Neuronal stem cell (in vitro differentiated cells): Measurements from ENCODE around the gene MISFA.

Source experiments
- DNase-seq: peaks from one replicate; pipeline ENCODE4 v3.0.0-alpha.2; 2013; ENCODE audit warnings: low spot score
- H2AFZ ChIP-seq: one replicate; pipeline ENCODE4 v1.6.1; 2013; ENCODE audit warnings: mild to moderate bottlenecking, low read length, inconsistent platforms
- H2AK5ac ChIP-seq: 2 replicates; pipeline ENCODE4 v1.6.1; 2013; ENCODE audit warnings: low read depth, mild to moderate bottlenecking, inconsistent platforms, low read length, moderate library complexity, mixed read lengths
- H2BK120ac ChIP-seq: 2 replicates; pipeline ENCODE4 v1.6.1; 2013; ENCODE audit warnings: low read depth, mild to moderate bottlenecking, inconsistent platforms, low read length, moderate library complexity, mixed read lengths
- H2BK12ac ChIP-seq: one replicate; pipeline ENCODE4 v1.6.1; 2013; ENCODE audit warnings: low read length, inconsistent platforms
- H2BK15ac ChIP-seq: 2 replicates; pipeline ENCODE4 v1.6.1; 2013; ENCODE audit warnings: mild to moderate bottlenecking, low read length, inconsistent platforms, mixed read lengths
- H2BK5ac ChIP-seq: one replicate; pipeline ENCODE4 v1.6.1; 2013; ENCODE audit warnings: inconsistent platforms, mild to moderate bottlenecking, low read length, moderate library complexity
- H3K14ac ChIP-seq: one replicate; pipeline ENCODE4 v1.6.1; 2013; ENCODE audit warnings: low read length, inconsistent platforms
- H3K18ac ChIP-seq: 2 replicates; pipeline ENCODE4 v1.6.1; 2013; ENCODE audit warnings: low read length, inconsistent platforms
- H3K23ac ChIP-seq: 2 replicates; pipeline ENCODE4 v1.6.1; 2013; ENCODE audit warnings: low read depth, mild to moderate bottlenecking, mixed read lengths, low read length, inconsistent platforms; ENCODE audit not compliant: poor library complexity
- H3K27ac ChIP-seq: replicated peaks from 3 replicates; pipeline ENCODE4 v1.5.1; 2013; ENCODE audit warnings: low read length, inconsistent platforms
- H3K27me3 ChIP-seq, 3 experiments: 2 replicates each; pipeline ENCODE4 v1.6.1; 2013; ENCODE audit warnings: low read length in 3 of 3, mild to moderate bottlenecking in 2 of 3, inconsistent platforms in 1 of 3, low read depth in 1 of 3, mixed read lengths in 1 of 3, moderate library complexity in 1 of 3; ENCODE audit not compliant: control insufficient read depth in 3 of 3, insufficient read depth in 3 of 3
- H3K36me3 ChIP-seq, 2 donors: replicated peaks in 1 of 2; 2 replicates each; pipeline ENCODE4 v1.6.1; 2013; ENCODE audit warnings: low read length in 2 of 2; ENCODE audit not compliant: control insufficient read depth in 2 of 2, insufficient read depth in 2 of 2
- H3K4ac ChIP-seq: 2 replicates; pipeline ENCODE4 v1.6.1; 2013; ENCODE audit warnings: inconsistent platforms, mild to moderate bottlenecking, low read length, moderate library complexity
- H3K4me1 ChIP-seq, 2 donors: 1 replicate in 1 of 2; 2 replicates in 1 of 2; pipeline ENCODE4 v1.6.1; 2013; ENCODE audit warnings: low read length in 2 of 2, low read depth in 1 of 2; ENCODE audit not compliant: control insufficient read depth in 2 of 2, insufficient read depth in 1 of 2
- H3K4me2 ChIP-seq: one replicate; pipeline ENCODE4 v1.6.1; 2013; ENCODE audit warnings: mild to moderate bottlenecking, low read length, inconsistent platforms; ENCODE audit not compliant: insufficient read depth, poor library complexity, severe bottlenecking
- H3K4me3 ChIP-seq, 2 donors: 2 replicates each; pipeline ENCODE4 v1.5.1; 2013; ENCODE audit warnings: low read length in 2 of 2, mild to moderate bottlenecking in 2 of 2, inconsistent platforms in 1 of 2, moderate library complexity in 1 of 2
- H3K79me1 ChIP-seq: one replicate; pipeline ENCODE4 v1.6.1; 2013; ENCODE audit warnings: low read depth, mild to moderate bottlenecking, inconsistent platforms, low read length, moderate library complexity
- H3K9ac ChIP-seq: one replicate; pipeline ENCODE4 v1.6.1; 2013; ENCODE audit warnings: mild to moderate bottlenecking, low read depth, low read length, inconsistent platforms; ENCODE audit not compliant: poor library complexity
- H3K9me3 ChIP-seq, 2 donors: replicated peaks in 1 of 2; 2 replicates each; pipeline versions ENCODE3 to v1.6.1; 2013; ENCODE audit warnings: low read length in 2 of 2, mild to moderate bottlenecking in 2 of 2, inconsistent platforms in 1 of 2, low read depth in 1 of 2, mixed read lengths in 1 of 2, moderate library complexity in 1 of 2; ENCODE audit not compliant: control insufficient read depth in 2 of 2, insufficient read depth in 1 of 2
- H4K8ac ChIP-seq: one replicate; pipeline ENCODE4 v1.6.1; 2013; ENCODE audit warnings: low read depth, mild to moderate bottlenecking, inconsistent platforms, low read length, moderate library complexity
- H4K91ac ChIP-seq: one replicate; pipeline ENCODE4 v1.6.1; 2013; ENCODE audit warnings: low read length, low read depth, mild to moderate bottlenecking, inconsistent platforms; ENCODE audit not compliant: poor library complexity
- WGBS, 2 donors: extraction: QIAGEN DNeasy Blood & Tissue Kit; methylation state at CpG; one replicate each; pipeline ENCODE4 v1.1.7; 2013; ENCODE audit warnings: missing lambda C conversion rate in 2 of 2, mixed read lengths in 1 of 2; ENCODE audit not compliant: insufficient read length in 2 of 2, insufficient replicate concordance in 1 of 2; ENCODE audit errors: extremely low coverage in 2 of 2; 5-methylcytosine and 5-hydroxymethylcytosine counted together

MISFA gene

DNA sequence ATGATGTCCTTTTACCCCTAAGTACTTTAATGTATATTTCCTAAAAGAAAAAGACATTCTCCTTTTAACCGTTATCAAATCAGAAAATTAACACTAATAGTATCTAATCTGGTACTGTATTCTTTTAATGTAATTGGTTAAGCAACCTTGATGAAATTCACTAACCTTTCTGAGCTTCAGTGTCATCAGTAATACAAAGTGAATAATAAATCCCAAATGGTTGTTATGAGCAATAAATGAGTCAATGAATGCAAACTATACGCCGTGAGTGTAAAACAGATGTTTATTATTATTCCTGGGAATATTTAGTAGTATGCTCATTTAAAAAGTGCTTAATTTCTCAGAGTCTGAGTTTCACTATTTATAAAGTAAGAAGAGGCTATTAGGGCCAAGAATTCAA lies 32.5 kb upstream of the MISFA start:
- H3K27ac ChIP-seq = no peak overlapping the region
- no peaks in the 10 kb centered on the region for H3K9me3 ChIP-seq
- H3K4ac ChIP-seq = no peak overlapping the region
- no peak overlapping the region for H2BK15ac ChIP-seq
- no peak overlapping the region for H3K4me3 ChIP-seq
- H3K4me1 ChIP-seq = no peaks in the 10 kb centered on the region
- H4K8ac ChIP-seq = no peak overlapping the region
- no peak overlapping the region for H3K23ac ChIP-seq
- no peak overlapping the region for H3K14ac ChIP-seq
- H2BK120ac ChIP-seq = no peak overlapping the region
- no peak overlapping the region for H2AK5ac ChIP-seq
- no peak overlapping the region for H4K91ac ChIP-seq
- no peak overlapping the region for H3K9ac ChIP-seq
- H2BK5ac ChIP-seq = no peak overlapping the region
- H3K4me2 ChIP-seq = no peak overlapping the region
- peaks cover 0 to 67% of the 10 kb centered on the region in 2 donors for H3K36me3 ChIP-seq
- H3K27me3 ChIP-seq = no peaks in the 10 kb centered on the region
- H2AFZ ChIP-seq = no peak overlapping the region
- no peak overlapping the region for H2BK12ac ChIP-seq
- no peak for DNase-seq
- H3K18ac ChIP-seq = no peak overlapping the region
- WGBS, 2 donors = no CpG with 5 or more reads among the region's 3 CpGs
- no peaks in the 10 kb centered on the region for H3K79me1 ChIP-seq

DNA sequence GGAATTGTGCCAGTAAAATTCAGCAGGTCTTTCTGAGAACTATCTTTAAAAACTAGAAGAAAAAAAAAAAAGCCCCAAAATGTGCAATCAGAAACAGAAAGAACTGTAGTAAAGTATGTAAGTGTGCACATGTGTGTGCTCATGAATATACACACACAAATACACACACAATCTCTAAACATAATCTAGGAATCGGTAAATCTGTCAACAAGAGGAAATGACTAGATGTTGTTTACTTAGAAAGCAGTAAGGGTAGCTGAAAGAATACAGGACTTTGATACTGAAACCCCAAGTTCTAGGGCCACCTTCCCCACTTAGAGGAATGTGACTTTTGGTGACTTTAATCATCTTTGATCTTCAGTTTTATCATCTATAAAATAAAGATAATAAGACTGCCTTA lies 24.2 kb upstream of the MISFA start:
- H3K79me1 ChIP-seq = no peaks in the 10 kb centered on the region
- DNase-seq = no peak
- no peaks in the 10 kb centered on the region for H3K4me1 ChIP-seq
- H3K23ac ChIP-seq = no peak overlapping the region
- H4K8ac ChIP-seq = no peak overlapping the region
- no peak overlapping the region for H3K27ac ChIP-seq
- H3K36me3 ChIP-seq = peaks cover 0 to 55% of the 10 kb centered on the region in 2 donors
- no peak overlapping the region for H2AFZ ChIP-seq
- no peak overlapping the region for H3K9ac ChIP-seq
- no peak overlapping the region for H4K91ac ChIP-seq
- no peak overlapping the region for H2BK5ac ChIP-seq
- no peak overlapping the region for H2BK15ac ChIP-seq
- no peak overlapping the region for H3K4me3 ChIP-seq
- no peaks in the 10 kb centered on the region for H3K9me3 ChIP-seq
- H3K4ac ChIP-seq = no peak overlapping the region
- WGBS, 2 donors = no CpG with 5 or more reads among the region's 1 CpG
- H2BK120ac ChIP-seq = no peak overlapping the region
- no peak overlapping the region for H3K4me2 ChIP-seq
- no peak overlapping the region for H3K18ac ChIP-seq
- H3K27me3 ChIP-seq = no peaks in the 10 kb centered on the region
- H3K14ac ChIP-seq = no peak overlapping the region
- no peak overlapping the region for H2AK5ac ChIP-seq
- no peak overlapping the region for H2BK12ac ChIP-seq

DNA sequence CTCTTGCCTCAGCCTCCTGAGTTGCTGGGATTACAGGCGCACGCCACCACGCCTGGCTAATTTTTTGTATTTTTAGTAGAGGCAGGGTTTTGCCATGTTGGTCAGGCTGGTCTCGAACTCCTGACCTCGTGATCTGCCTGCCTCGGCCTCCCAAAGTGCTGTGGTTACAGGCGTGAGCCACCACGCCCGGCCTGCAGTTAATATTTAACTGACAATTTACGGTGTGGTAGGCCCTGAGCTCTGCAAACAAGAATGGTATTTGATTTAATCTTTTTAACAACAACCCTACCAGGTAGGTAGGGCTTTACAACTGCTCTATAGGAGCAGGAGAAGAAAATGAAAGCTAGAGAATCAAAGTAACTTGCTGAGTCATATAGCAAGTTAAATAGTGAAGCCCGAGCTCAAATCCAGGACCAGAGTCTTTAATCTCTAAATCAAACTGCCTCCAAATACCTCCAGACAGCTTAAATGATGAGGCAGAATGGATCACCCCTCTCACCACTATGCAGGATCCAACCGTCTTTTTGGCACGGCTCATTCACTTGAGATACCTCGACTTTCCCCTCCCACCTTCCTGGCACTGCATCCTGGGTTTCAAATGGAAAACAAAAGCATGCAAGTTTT lies 20.5 kb upstream of the MISFA start:
- Histone ChIP-seq H3K23ac (no peak overlapping the region), H3K18ac (no peak overlapping the region)
- no peak for DNase-seq

DNA sequence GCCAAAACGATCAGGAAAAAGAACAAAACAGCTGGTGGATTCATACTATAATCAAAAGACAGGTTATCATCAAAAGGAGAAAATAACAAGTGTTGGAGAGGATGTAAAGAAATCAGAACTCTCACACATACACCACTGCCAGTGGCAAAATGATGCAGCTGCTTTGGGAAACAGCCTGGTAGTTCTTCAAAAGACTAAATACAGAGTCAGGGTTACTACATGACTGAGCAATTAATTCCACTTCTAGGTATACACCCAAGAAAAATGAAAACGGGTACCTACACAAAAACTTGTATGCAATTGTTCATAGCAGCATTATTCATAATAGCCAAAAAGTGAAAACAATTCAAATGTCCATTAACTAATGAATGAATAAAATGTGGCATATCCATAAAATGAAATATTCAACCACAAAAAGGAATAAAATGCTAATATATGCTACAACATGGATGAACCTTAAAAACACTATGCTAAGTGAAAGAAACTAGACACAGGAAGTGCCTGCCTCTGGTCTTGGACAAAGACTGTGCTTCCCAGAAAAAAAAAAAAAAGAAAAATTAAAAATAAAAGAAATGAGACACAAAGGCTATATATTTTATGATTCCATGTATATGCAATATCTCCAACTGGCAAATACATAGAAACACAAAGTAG lies 19.3 kb upstream of the MISFA start:
- Histone ChIP-seq H3K4me1 (no peaks in the 10 kb centered on the region), H3K27me3 (no peaks in the 10 kb centered on the region), H2BK5ac (no peak overlapping the region), H2AFZ (no peak overlapping the region), H3K14ac (no peak overlapping the region), H2BK12ac (no peak overlapping the region), H3K79me1 (no peaks in the 10 kb centered on the region), H3K23ac (no peak overlapping the region), H3K18ac (no peak overlapping the region), H3K4me2 (no peak overlapping the region), H3K4ac (no peak overlapping the region), H3K9ac (no peak overlapping the region), H2BK15ac (no peak overlapping the region), H3K4me3 (no peak overlapping the region), H3K9me3 (no peaks in the 10 kb centered on the region), H4K8ac (no peak overlapping the region), H4K91ac (no peak overlapping the region), H2AK5ac (no peak overlapping the region), H3K27ac (no peak overlapping the region), H2BK120ac (no peak overlapping the region), H3K36me3 (peaks cover 0 to 29% of the 10 kb centered on the region in 2 donors)
- DNase-seq = no peak
- no CpG with 5 or more reads among the region's 2 CpGs for WGBS, 2 donors

More for the DNA sequence above, 20.5 kb upstream of the MISFA start:
- Histone ChIP-seq H3K36me3 (peaks cover 0 to 35% of the 10 kb centered on the region in 2 donors), H3K79me1 (no peaks in the 10 kb centered on the region), H3K27me3 (no peaks in the 10 kb centered on the region), H2BK120ac (no peak overlapping the region), H3K27ac (no peak overlapping the region), H4K8ac (no peak overlapping the region), H3K14ac (no peak overlapping the region), H2AFZ (no peak overlapping the region), H3K4me1 (no peaks in the 10 kb centered on the region), H3K4ac (no peak overlapping the region), H2BK15ac (no peak overlapping the region), H2BK5ac (no peak overlapping the region), H3K9me3 (no peaks in the 10 kb centered on the region), H4K91ac (no peak overlapping the region), H3K4me2 (no peak overlapping the region), H2AK5ac (no peak overlapping the region), H2BK12ac (no peak overlapping the region), H3K4me3 (no peak overlapping the region), H3K9ac (no peak overlapping the region)
- WGBS, 2 donors = no CpG with 5 or more reads among the region's 14 CpGs
